Effector memory CD4-positive, alpha-beta T cell (primary cell): ENCODE results near the gene CADM1.

ENCODE experiments used
- DNase-seq, 3 donors: peaks; one replicate each; pipeline ENCODE4 v3.0.0-alpha.2; 2020
- H3K27ac ChIP-seq: 2 replicates; pipeline ENCODE4 v1.7.0; 2013; ENCODE audit warnings: mild to moderate bottlenecking, low read length, moderate library complexity; ENCODE audit not compliant: insufficient read depth, poor library complexity, severe bottlenecking
- H3K27me3 ChIP-seq: replicated peaks from 2 replicates; pipeline ENCODE4 v1.7.0; 2013; ENCODE audit warnings: mild to moderate bottlenecking, low read length; ENCODE audit not compliant: insufficient read depth, control insufficient read depth, poor library complexity, severe bottlenecking
- H3K36me3 ChIP-seq: 2 replicates; pipeline ENCODE4 v1.7.0; 2013; ENCODE audit warnings: mild to moderate bottlenecking, low read length, moderate library complexity; ENCODE audit not compliant: control insufficient read depth, insufficient read depth
- H3K4me1 ChIP-seq: 2 replicates; pipeline ENCODE4 v1.7.0; 2013; ENCODE audit warnings: low read length, mild to moderate bottlenecking; ENCODE audit not compliant: control insufficient read depth, insufficient read depth, poor library complexity, severe bottlenecking
- H3K4me3 ChIP-seq: 2 replicates; pipeline ENCODE4 v1.7.0; 2013; ENCODE audit warnings: low read length, low read depth, mild to moderate bottlenecking; ENCODE audit not compliant: insufficient read depth, poor library complexity, severe bottlenecking
- H3K9me3 ChIP-seq: 2 replicates; pipeline ENCODE4 v1.7.0; 2013; ENCODE audit warnings: mild to moderate bottlenecking, low read length, moderate library complexity; ENCODE audit not compliant: control insufficient read depth

The CADM1 gene

GRCh38 chr11:115364896-115365295 lies 139.3 kb downstream of the CADM1 start:
- no peaks in the 10 kb centered on the region for H3K4me1 ChIP-seq
- no peaks in the 10 kb centered on the region for H3K27me3 ChIP-seq
- no peaks in the 10 kb centered on the region for H3K36me3 ChIP-seq
- no peak for DNase-seq
- no peaks in the 10 kb centered on the region for H3K9me3 ChIP-seq
- no peak overlapping the region for H3K27ac ChIP-seq
- no peak overlapping the region for H3K4me3 ChIP-seq

- Histone ChIP-seq H3K9me3 (no peaks in the 10 kb centered on the region), H3K27me3 (no peaks in the 10 kb centered on the region), H3K4me1 (no peaks in the 10 kb centered on the region), H3K4me3 (no peak overlapping the region), H3K27ac (no peak overlapping the region), H3K36me3 (no peaks in the 10 kb centered on the region)
- DNase-seq, result no peak
These were observed 140.3 kb downstream of the CADM1 start for GRCh38 chr11:115363921-115364320.

- Histone ChIP-seq H3K27ac (no peak overlapping the region), H3K4me3 (no peak overlapping the region), H3K4me1 (no peaks in the 10 kb centered on the region), H3K9me3 (no peaks in the 10 kb centered on the region), H3K36me3 (no peaks in the 10 kb centered on the region), H3K27me3 (no peaks in the 10 kb centered on the region)
- no peak for DNase-seq
These were observed 140.8 kb downstream of the CADM1 start for GRCh38 chr11:115363426-115363825.

GRCh38 chr11:115362997-115363396 lies 141.2 kb downstream of the CADM1 start:
- DNase-seq, result no peak
- no peaks in the 10 kb centered on the region for H3K36me3 ChIP-seq
- no peaks in the 10 kb centered on the region for H3K27me3 ChIP-seq

GRCh38 chr11:115361025-115361424 lies 143.2 kb downstream of the CADM1 start:
- H3K4me1 ChIP-seq, result no peaks in the 10 kb centered on the region
- H3K36me3 ChIP-seq, result no peaks in the 10 kb centered on the region
- H3K27ac ChIP-seq, result no peak overlapping the region
- no peaks in the 10 kb centered on the region for H3K27me3 ChIP-seq
- no peaks in the 10 kb centered on the region for H3K9me3 ChIP-seq
- H3K4me3 ChIP-seq, result no peak overlapping the region
- no peak for DNase-seq

More at GRCh38 chr11:115362997-115363396, 141.2 kb downstream of the CADM1 start:
- H3K27ac ChIP-seq, result no peak overlapping the region
- H3K4me1 ChIP-seq, result no peaks in the 10 kb centered on the region
- no peak overlapping the region for H3K4me3 ChIP-seq
- no peaks in the 10 kb centered on the region for H3K9me3 ChIP-seq

GRCh38 chr11:115360186-115360824 lies 143.9 kb downstream of the CADM1 start:
- no peaks in the 10 kb centered on the region for H3K36me3 ChIP-seq
- H3K9me3 ChIP-seq, result no peaks in the 10 kb centered on the region
- DNase-seq, result no peak
- H3K27me3 ChIP-seq, result no peaks in the 10 kb centered on the region
- no peaks in the 10 kb centered on the region for H3K4me1 ChIP-seq
- H3K4me3 ChIP-seq, result no peak overlapping the region
- H3K27ac ChIP-seq, result no peak overlapping the region

GRCh38 chr11:115357066-115357465 lies 147.1 kb downstream of the CADM1 start:
- no peaks in the 10 kb centered on the region for H3K36me3 ChIP-seq
- H3K27ac ChIP-seq, result no peak overlapping the region
- H3K4me3 ChIP-seq, result no peak overlapping the region
- no peaks in the 10 kb centered on the region for H3K27me3 ChIP-seq
- H3K4me1 ChIP-seq, result no peaks in the 10 kb centered on the region
- no peaks in the 10 kb centered on the region for H3K9me3 ChIP-seq
- DNase-seq, result no peak

GRCh38 chr11:115352805-115353485 lies 151.3 kb downstream of the CADM1 start:
- no peaks in the 10 kb centered on the region for H3K36me3 ChIP-seq
- no peaks in the 10 kb centered on the region for H3K9me3 ChIP-seq
- H3K27me3 ChIP-seq, result no peaks in the 10 kb centered on the region
- H3K4me1 ChIP-seq, result no peaks in the 10 kb centered on the region
- no peak for DNase-seq
- H3K27ac ChIP-seq, result no peak overlapping the region
- no peak overlapping the region for H3K4me3 ChIP-seq

GRCh38 chr11:115349335-115350017 lies 154.7 kb downstream of the CADM1 start:
- Histone ChIP-seq H3K4me3 (no peak overlapping the region), H3K36me3 (no peaks in the 10 kb centered on the region), H3K27ac (no peak overlapping the region), H3K9me3 (no peaks in the 10 kb centered on the region), H3K4me1 (no peaks in the 10 kb centered on the region), H3K27me3 (no peaks in the 10 kb centered on the region)
- no peak for DNase-seq

- Histone ChIP-seq H3K27ac (no peak overlapping the region), H3K9me3 (no peaks in the 10 kb centered on the region), H3K4me3 (no peak overlapping the region), H3K36me3 (no peaks in the 10 kb centered on the region), H3K4me1 (no peaks in the 10 kb centered on the region), H3K27me3 (no peaks in the 10 kb centered on the region)
- DNase-seq, result no peak
These were observed 155.8 kb downstream of the CADM1 start for GRCh38 chr11:115348416-115348815.
